ENCODE data around the gene PRRG4. TPM values are rescaled to one million over a fixed set of nuclear protein-coding genes. Genes with fewer than 3 reads are reported as not detected.

Gene PRRG4
- total and polyA plus RNA-seq, 2 of the 13 experiments (the other 11 are each of a cell fraction or from before 2014, with no cell fraction given): 0.24 to 0.95 TPM

- peak; percentile 52; the same call in 1 of the 2 replicates for TF ChIP-seq FOXK1 (CRISPR knock-in tag; IDR thresholded peaks at IDR 0.05; ENCODE audit: borderline replicate concordance, low read depth)
- TF ChIP-seq HMG20A (CRISPR knock-in tag; IDR thresholded peaks at IDR 0.05; ENCODE audit: borderline replicate concordance): peak; percentile 58; the same call in 1 of the 2 replicates
- peak; percentile 96 for TF ChIP-seq ELF3 (CRISPR knock-in tag; IDR thresholded peaks at IDR 0.05)
- peak; percentile 44; the same call in 1 of the 2 replicates for TF ChIP-seq FOXP1 (IDR thresholded peaks at IDR 0.05)
- peak; percentile 88 for TF ChIP-seq FOXP1 (CRISPR knock-in tag; IDR thresholded peaks at IDR 0.05)
- TF ChIP-seq ZNF570 (CRISPR knock-in tag; IDR thresholded peaks at IDR 0.05; ENCODE audit: borderline replicate concordance): no peak
- peak; percentile 98 for TF ChIP-seq CEBPG (CRISPR knock-in tag; IDR thresholded peaks at IDR 0.05)
- no peak for TF ChIP-seq ZNF788 (CRISPR knock-in tag; IDR thresholded peaks at IDR 0.05; ENCODE audit: borderline replicate concordance)
- no peak for TF ChIP-seq FOXA1 (IDR thresholded peaks at IDR 0.05)
- TF ChIP-seq FOXA1 (CRISPR knock-in tag; IDR thresholded peaks at IDR 0.05): peak; percentile 10; the same call in 1 of the 2 replicates
- TF ChIP-seq MAFF (IDR thresholded peaks at IDR 0.05; ENCODE audit: low read depth, low read length): peak; percentile 44
- TF ChIP-seq POLR2AphosphoS2 (IDR thresholded peaks at IDR 0.05; ENCODE audit: low read depth, low read length): no peak
- 0 out of 2 replicates have a peak, but pooled peaks have one; percentile 37 for TF ChIP-seq ZNF335 (CRISPR knock-in tag; IDR thresholded peaks at IDR 0.05)
- TF ChIP-seq ZNF468 (CRISPR knock-in tag; IDR thresholded peaks at IDR 0.05): no peak
- no peak for TF ChIP-seq SOX6 (IDR thresholded peaks at IDR 0.05)
- TF ChIP-seq SOX6 (CRISPR knock-in tag; IDR thresholded peaks at IDR 0.05): peak; percentile 63; the same call in 1 of the 2 replicates
- TF ChIP-seq BCL6 (CRISPR knock-in tag; IDR thresholded peaks at IDR 0.05): 0 out of 2 replicates have a peak, but pooled peaks have one; percentile 52
- TF ChIP-seq RARA (CRISPR knock-in tag; IDR thresholded peaks at IDR 0.05): peak; percentile 34; the same call in 1 of the 2 replicates
- TF ChIP-seq, protein P1, sequence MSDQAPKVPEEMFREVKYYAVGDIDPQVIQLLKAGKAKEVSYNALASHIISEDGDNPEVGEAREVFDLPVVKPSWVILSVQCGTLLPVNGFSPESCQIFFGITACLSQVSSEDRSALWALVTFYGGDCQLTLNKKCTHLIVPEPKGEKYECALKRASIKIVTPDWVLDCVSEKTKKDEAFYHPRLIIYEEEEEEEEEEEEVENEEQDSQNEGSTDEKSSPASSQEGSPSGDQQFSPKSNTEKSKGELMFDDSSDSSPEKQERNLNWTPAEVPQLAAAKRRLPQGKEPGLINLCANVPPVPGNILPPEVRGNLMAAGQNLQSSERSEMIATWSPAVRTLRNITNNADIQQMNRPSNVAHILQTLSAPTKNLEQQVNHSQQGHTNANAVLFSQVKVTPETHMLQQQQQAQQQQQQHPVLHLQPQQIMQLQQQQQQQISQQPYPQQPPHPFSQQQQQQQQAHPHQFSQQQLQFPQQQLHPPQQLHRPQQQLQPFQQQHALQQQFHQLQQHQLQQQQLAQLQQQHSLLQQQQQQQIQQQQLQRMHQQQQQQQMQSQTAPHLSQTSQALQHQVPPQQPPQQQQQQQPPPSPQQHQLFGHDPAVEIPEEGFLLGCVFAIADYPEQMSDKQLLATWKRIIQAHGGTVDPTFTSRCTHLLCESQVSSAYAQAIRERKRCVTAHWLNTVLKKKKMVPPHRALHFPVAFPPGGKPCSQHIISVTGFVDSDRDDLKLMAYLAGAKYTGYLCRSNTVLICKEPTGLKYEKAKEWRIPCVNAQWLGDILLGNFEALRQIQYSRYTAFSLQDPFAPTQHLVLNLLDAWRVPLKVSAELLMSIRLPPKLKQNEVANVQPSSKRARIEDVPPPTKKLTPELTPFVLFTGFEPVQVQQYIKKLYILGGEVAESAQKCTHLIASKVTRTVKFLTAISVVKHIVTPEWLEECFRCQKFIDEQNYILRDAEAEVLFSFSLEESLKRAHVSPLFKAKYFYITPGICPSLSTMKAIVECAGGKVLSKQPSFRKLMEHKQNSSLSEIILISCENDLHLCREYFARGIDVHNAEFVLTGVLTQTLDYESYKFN (CRISPR knock-in tag; conservative IDR thresholded peaks at IDR 0.05): peak; percentile 45; the same call in 1 of the 2 replicates
- no peak for TF ChIP-seq SUZ12 (IDR thresholded peaks at IDR 0.05; ENCODE audit: low read depth, low read length)
- peak; percentile 35; the same call in 1 of the 2 replicates for TF ChIP-seq ELF1 (CRISPR knock-in tag; IDR thresholded peaks at IDR 0.05)
- TF ChIP-seq, protein P2, sequence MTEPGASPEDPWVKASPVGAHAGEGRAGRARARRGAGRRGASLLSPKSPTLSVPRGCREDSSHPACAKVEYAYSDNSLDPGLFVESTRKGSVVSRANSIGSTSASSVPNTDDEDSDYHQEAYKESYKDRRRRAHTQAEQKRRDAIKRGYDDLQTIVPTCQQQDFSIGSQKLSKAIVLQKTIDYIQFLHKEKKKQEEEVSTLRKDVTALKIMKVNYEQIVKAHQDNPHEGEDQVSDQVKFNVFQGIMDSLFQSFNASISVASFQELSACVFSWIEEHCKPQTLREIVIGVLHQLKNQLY (CRISPR knock-in tag; IDR thresholded peaks at IDR 0.05): no peak
- no peak for TF ChIP-seq RAD51 (IDR thresholded peaks at IDR 0.05; ENCODE audit: borderline replicate concordance)
- TF ChIP-seq CEBPB (IDR thresholded peaks at IDR 0.05; ENCODE audit: borderline replicate concordance, low read depth, low read length): peak; percentile 99
Observed at GRCh38 chr11:32830413-32830738, 649 bp downstream of the PRRG4 start (continued).
